Stimulated activated CD4-positive, alpha-beta T cell treated with anti-CD3 and anti-CD28 coated beads, Interleukin-15, amount 100 ng/mL, for 1 hour (primary cell): ENCODE results near the gene EML4.
"Not testable (repeated sequence)": the region's sequence is repeated elsewhere in the genome, so short reads cannot be mapped to it uniquely, and the experiment has no call there.

Source experiments
- DNase-seq, 2 donors: peaks; one replicate each; pipeline ENCODE4 v3.0.0-alpha.2; 2020; ENCODE audit warnings: low read depth in 1 of 2, low spot score in 1 of 2

The EML4 gene

DNA sequence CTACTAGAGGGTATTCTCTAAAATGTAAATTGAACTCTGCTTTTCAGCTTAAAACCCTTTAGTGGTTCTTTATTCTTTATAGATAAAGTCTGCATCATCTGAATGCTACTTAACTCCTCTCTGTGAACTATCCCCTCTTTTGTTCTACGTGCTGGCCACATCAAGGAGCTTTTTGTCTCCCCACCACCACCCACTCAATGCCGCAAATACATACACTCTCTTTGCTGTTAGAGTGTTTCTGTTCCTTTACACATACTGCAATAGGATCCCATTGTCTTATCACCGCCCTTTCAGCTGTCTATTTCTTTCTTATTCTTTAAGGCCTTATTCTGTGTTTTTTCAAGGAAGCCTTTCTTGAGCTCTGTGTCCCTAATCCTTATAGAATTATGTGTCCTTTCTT lies 83.3 kb downstream of the EML4 start:
- DNase-seq = no peak

DNA sequence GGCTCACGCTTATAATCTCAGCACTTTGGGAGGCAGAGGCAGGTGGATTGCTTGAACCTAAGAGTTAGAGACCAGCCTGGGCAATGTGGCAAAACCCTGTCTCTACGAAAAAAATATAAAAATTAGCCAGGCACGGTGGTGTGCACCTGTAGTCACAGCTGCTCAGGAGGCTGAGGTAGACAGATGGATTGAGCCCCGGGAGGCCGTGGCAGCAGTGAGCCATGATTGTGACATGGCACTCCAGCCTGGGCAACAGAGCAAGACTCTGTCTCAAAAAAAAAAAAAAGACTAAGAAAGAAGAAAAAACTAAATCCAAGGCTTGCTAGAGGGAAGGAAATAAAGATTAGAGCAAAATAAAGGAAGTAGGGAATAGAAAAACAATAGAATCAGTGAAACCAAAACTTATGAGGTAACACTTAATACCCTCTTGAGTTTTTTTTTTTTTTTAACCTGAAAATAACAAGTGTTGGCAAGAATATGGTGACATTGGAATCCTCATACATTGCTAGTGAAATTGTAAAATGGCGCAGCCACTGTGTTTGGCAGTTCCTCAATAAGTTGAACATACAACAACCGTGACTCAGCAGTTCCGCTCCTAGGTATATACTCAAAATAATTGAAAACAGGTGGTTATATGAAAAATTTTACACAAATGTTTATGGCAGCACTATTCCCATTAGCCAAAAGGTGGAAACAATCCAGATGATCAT lies 85.2 kb downstream of the EML4 start:
- DNase-seq = no peak

DNA sequence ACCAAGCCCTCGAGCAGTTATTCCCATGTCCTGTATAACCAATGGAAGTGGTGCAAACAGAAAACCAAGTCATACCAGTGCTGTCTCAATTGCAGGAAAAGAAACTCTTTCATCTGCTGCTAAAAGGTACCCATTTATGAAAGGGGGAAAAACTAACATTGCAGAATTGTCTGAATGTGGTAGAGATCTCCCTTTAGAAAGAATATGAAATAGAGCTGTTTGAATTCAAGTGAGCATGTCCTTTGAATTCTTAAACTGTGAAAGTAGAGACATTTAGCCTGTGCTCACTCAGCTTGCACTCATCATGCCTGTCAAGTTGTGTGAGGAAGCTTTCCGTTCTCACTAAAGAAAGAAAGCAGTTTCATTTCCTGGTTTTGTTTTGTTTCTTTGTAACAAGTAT lies 87.4 kb downstream of the EML4 start:
- no peak for DNase-seq

GRCh38 chr2:42261518-42262195 lies 92.5 kb downstream of the EML4 start:
- DNase-seq = no peak

- DNase-seq = no peak
Observed at GRCh38 chr2:42266236-42266635, 97.1 kb downstream of the EML4 start.

- DNase-seq = no peak
Observed at GRCh38 chr2:42267530-42267929, 98.4 kb downstream of the EML4 start.

GRCh38 chr2:42268528-42269151 lies 99.5 kb downstream of the EML4 start:
- DNase-seq = no peak

DNA sequence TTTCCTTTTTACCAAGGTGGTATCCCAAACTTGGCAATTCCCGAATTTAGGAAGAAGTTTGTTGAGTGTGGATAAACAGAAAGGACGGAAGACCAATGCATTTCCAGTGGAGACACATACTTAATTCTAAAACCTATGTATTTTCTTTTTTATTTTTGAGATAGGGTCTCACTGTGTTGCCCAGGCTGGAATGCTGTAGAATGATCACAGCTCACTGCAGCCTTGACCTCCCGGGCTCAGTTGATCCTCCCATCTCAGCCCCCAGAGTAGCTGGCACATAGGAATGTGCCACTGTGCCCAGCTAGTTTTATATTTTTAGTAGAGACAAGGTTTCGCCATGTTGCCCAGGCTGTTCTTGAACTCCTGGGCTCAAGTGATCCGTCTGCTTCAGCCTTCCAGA lies 101.6 kb downstream of the EML4 start:
- no peak for DNase-seq

DNA sequence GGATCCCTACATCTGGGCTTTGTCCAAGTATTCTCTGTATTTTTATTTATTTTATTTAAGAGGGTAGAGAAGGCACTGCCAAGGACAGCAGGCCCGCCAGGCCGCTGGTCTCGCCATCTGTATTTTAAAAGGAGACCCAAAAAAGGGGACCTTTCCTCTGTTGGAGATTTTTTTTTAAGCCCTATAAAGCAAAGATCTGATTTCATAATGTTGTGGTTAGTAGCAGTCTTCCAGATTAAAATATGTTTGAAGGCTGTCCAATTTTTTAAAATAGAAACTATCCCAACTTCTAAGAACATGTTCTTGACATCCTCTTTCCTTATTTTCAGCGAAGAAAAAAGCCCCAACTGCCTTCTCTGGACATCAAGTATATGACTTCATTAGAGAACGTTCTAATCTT lies 102.1 kb downstream of the EML4 start:
- not testable (repeated sequence) for DNase-seq

- DNase-seq = no peak
Observed at GRCh38 chr2:42274863-42275262, 105.7 kb downstream of the EML4 start.

DNA sequence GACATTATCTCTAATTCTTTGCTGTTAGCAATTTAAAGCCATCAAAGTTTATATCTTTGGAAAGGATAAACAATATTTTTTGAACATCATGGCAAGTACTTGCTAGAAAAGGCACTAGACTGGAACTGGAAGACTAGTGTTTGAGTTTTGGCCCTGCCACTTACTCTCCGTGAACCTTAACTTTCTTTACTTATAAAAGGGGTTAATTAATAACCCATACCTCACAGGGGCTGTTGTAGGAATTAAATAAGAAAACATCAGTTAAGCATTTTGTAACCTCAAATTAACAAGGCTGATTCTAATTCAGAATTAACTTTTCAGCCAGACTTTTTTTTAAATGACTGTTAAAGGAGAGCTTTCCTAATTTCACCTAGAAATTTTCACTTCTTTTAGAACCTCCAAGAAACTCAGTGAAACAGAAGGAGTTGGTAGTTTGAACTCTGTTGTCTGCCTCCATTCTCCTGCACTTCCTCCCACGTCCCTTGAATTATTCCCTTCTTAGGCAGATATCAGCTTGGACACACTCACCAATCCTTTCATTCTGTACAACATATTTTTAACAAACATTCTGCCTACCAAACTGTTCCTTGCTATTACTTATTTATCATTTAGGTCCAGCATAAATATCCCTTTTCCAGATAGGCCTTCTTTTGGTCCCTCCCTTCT lies 112.4 kb downstream of the EML4 start:
- no peak for DNase-seq

DNA sequence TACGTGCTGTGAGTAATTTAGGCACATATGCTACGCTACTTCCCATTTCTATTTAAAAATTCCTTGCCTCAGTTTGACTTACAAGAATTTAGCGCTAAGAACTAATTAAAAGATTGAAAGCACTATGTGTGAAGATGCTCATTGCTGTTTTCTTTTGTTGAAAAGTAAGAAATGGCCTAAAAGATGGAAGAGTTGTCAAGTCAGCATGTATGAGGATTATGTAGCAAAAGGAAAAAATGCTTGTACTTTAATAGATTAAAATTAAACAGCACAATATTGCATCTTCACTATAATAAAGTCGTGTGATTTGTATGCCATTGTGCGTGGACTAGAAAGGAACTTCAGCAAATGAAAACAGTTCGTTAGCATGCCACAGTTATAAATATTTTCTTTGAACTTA lies 114.9 kb downstream of the EML4 start:
- no peak for DNase-seq

DNA sequence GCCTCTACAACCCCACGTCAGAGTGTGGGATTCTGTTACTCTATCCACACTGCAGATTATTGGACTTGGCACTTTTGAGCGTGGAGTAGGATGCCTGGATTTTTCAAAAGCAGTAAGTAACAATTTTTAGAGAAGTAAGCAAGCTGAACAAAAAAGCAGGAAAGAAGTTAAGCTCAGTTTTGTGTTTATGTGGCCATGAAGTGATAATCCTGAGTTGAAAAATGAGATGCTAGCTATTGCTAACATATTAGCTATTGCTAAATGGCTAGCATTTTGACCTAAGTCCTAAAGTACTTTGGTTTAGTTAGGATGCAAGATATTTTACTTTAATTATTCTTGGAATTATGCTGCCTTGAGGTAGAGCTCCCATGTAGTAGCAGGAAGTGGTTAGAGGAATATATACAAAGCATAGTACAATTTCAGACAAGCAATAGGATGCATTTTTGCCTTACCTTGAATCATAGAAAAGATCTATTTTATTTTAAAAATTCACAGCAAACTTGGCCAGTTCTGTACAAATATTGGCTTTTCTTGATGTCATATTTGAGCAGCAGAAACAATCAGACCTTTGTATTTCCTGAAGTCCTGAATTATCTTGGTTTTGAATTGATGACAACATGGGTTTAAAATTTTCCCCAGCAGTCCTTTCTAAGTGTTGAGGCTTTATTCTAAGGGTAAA lies 117.3 kb downstream of the EML4 start:
- DNase-seq = no peak

DNA sequence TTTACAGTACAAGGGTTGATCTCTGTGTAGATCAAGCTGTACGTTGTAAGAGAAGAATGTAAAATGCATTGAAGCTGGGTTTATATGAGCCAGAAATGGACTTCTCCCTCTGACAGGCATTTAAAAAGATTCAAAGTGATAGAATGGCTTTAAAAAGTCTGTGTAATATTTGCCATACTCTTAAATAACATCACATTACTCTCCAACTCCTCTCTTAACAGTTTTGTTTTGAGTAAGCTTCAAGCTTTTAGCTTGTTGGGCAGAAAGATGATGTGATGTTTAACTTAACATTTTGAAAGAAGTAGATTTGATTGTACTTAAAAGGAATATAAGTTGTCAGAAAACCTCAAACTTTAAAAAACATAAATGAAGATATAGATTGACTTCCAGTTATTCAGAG lies 119.7 kb downstream of the EML4 start:
- DNase-seq = no peak

DNA sequence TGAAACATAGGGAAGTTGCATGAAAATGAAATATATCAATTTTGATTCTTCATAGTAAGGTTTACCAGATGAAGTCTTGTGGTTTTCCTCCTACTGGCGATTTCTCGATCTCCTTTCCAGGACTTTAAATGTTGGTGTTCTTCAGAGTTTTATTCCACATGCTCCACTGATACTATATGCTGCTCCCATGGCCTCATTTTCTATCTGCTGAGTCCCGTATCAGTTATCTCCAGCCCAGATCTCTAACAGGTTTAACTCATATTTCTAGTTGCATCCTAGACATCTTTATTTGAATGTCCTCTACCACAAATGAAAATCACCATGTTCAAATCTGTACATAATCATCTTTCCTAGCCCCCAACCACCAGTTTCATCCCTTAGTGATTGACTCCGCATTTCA lies 120.1 kb downstream of the EML4 start:
- DNase-seq = no peak

- no peak for DNase-seq
Observed at GRCh38 chr2:42290005-42290404, 120.9 kb downstream of the EML4 start.

- DNase-seq = no peak
Observed at GRCh38 chr2:42293019-42293418, 123.9 kb downstream of the EML4 start.

GRCh38 chr2:42296226-42296625 lies 127.1 kb downstream of the EML4 start:
- no peak for DNase-seq

DNA sequence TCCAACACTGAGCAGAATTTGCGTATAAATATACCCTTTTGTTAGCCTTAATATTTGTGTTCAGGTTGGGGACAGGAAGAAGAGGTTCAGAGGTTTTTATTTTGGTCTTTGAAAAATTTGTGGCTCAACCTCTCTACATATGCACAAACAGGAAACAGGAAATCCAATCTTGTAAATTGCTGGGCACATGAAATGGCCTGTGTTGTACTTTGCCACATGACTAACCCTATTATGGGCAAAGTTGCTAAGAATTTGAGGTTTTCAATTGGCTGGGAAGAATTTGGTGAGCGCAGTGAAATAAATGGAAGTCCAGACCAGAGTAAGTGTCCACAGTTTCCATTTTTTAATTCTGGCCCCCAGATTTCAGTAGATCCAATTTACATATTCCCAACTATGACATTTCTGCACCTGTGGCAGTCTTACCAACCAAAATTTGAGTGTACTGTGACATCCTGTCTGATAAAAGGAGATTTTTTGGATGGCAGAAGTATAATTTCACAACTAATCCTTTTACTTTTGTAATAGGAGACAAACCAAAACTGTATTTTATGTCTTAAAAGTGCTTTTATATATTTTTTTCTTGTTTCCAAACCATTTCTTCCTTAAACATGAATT lies 128.3 kb downstream of the EML4 start:
- DNase-seq = no peak

GRCh38 chr2:42298132-42298531 lies 129.0 kb downstream of the EML4 start:
- DNase-seq = no peak
